Ureter (tissue), 1 donor: ENCODE results near the gene ANO2. TPM values are rescaled to one million over a fixed set of nuclear protein-coding genes. Genes with fewer than 3 reads are reported as not detected.
"Not testable (repeated sequence)": the region's sequence is repeated elsewhere in the genome, so short reads cannot be mapped to it uniquely, and the experiment has no call there.

Source experiments
- DNase-seq: peaks from one replicate; pipeline ENCODE4 v3.0.0-alpha.2; 2020; ENCODE audit warnings: low spot score
- total RNA-seq: library from RNA; stranded (reverse); gene quantifications from one replicate; pipeline ENCODE4 v1.2.4, GENCODE V29; 2023
- donor health status: DM: yes; HTN: yes; CAD: no.

The ANO2 gene
- total RNA-seq, 1 donor from 2014 or later, result 4.2 TPM

DNA sequence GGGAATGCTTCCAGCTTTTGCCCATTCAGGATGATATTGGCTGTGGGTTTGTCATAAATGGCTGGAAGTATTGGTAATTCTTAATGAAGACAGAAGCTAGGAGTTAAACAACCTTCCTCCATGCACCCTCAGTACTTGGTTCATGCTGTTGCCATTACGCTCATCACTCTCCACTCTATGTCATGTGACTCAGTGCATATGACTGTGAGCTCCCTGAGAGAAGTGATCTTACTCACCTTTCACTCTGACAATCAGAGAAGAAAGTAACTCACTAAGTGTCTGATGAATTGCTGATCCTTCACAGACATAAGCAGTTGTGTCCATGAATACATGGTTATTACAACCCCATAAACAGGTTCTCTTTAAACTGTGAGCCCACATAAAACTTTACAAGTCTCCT, 275.4 kb downstream of the ANO2 start:
- DNase-seq, result not testable (repeated sequence)

DNA sequence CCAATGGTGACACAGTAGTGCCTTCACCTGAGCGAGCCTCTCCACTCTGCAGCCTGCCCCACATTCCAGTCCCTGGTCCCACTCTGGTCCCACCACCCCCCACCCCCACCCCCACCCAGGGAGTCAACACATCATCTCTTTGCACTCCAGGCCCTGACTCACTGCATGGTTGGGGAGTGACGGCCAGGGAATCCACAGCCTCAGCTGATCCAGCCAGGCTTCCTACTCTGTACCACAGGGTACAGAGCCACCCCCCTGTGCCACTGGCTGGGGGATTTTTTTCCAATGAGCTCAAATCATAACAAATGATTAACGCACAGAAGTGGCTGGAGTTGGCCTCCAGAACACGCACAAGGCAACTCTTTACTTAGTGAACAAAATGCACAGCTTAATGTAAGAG, 279.4 kb downstream of the ANO2 start:
- no peak for DNase-seq

GRCh38 chr12:5661811-5662210, 283.2 kb downstream of the ANO2 start:
- no peak for DNase-seq

- no peak for DNase-seq
These were observed 284.8 kb downstream of the ANO2 start for GRCh38 chr12:5660238-5660637.

DNA sequence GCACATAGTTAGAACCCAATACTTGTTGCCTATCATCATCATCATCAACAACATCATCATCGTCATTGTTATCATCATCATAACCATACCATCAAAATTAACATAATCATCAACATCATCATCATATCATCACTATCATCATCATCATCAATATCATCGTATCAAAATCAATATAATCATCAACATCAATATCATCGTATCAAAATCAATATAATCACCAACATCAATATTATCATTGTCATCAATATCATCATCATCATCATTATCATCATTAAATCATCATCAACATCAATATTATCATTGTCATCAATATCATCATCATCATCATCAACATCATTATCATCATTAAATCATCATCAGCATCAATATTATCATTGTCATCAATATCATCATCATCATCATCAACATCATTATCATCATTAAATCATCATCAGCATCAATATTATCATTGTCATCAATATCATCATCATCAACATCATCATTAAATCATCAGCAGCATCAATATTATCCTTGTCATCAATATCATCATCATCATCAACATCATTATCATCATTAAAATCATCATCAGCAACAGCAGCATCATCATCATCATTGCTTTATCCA, 286.6 kb downstream of the ANO2 start:
- DNase-seq, result not testable (repeated sequence)

DNA sequence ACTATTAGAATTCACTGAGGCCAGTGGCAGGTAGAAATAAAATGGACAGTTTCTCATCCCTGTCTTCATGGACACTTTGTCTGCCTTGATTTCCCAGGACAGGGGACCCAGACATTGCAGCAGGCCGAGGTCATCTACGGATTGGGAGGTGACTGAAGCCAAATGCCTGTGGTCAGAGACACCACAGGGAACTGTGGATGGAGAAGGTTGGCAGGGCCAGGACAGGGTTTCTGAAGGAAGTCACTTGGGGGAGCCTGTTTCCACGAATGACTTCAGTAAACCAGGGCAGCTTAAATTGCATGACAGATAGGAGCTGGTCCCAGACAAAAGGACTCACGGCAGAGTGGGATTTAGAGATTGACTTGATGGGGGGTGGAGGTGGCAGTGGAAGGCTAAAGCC, 288.2 kb downstream of the ANO2 start:
- DNase-seq, result no peak

- no peak for DNase-seq
These were observed 289.9 kb downstream of the ANO2 start for GRCh38 chr12:5655120-5655519.

GRCh38 chr12:5654019-5654418, 291.0 kb downstream of the ANO2 start:
- DNase-seq, result no peak

- DNase-seq, result no peak
These were observed 294.1 kb downstream of the ANO2 start for GRCh38 chr12:5650829-5651461.

GRCh38 chr12:5650281-5650680, 294.8 kb downstream of the ANO2 start:
- DNase-seq, result no peak

- no peak for DNase-seq
These were observed 296.2 kb downstream of the ANO2 start for GRCh38 chr12:5648692-5649359.

DNA sequence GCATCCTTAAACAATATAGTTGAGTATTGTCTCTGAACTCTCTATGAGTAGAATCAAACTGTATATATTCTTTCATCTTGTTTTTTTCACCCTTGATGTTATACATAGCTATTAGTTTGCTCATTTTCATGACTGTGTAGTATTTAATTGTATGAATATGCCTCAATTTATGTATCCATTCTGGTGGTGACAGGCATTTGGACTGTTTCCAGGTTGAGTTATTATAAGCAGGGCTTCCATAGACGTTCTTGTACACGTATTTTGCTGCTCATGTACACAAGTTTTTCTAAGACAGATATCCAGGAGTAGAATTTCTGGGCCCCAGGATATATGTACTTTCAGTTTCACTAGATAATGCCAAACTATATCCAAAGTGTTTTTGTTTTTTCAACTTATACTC, 301.8 kb downstream of the ANO2 start:
- DNase-seq, result no peak

DNA sequence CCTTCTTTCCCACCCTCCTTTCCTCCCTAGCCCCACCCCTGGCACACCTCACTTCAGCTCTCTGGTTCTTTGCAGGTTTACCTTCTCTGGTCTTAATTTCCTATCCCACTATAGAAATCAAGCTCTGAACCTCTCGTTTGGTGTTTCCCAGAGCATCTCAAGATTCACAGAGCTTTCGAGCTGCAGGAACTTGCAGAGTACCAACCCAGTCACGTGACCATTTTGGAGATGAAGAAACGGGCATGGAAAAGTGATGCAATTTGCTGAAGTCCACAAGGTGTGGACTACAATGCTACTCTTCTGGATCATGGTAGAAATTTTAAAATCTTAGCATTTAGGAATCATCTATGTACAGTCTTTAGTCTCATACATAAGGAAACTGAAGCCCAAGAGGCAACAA, 307.4 kb downstream of the ANO2 start:
- DNase-seq, result no peak

DNA sequence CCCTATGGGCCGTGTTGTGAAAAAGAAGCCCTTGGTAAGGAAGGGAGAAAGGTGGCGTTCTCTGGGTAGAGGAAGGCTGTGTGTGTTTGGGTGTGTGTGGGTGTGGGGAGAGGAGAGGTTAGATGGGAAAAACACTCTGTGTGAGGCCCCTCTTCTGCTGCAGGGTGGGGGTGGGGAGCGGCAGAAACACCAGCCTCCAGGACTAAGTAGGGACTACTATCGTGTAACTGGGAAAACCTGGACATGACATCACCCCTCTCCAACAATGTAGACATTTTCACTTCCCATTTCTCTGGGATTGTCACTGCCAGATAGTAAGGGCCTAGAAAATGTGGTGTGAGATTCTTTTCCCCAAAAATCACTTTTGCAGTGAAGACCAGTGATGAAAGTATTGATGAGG, 308.2 kb downstream of the ANO2 start:
- DNase-seq, result no peak

GRCh38 chr12:5633106-5633505, 312.0 kb downstream of the ANO2 start:
- DNase-seq, result no peak

GRCh38 chr12:5632453-5632852, 312.6 kb downstream of the ANO2 start:
- DNase-seq, result no peak

DNA sequence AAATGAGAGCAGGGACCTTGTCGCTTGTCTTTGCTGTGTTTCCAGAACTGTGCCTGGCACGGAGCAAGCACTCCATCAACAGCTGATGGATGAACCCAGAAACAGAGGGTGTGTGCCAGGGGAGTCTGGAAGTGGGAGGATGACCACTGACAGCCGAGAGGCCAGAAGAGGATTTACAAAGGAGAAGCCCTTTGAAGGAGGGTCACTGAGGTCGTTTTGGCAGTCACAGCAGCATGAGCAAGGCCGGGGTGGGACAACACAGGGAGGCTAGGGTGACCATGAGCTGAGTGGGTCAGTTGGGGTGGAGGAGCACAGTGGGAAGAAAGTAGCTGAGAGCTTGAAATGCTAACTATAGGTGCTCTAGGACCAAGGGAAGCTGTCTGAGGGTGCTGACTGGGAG, 313.6 kb downstream of the ANO2 start:
- DNase-seq, result no peak

- no peak for DNase-seq
These were observed 314.3 kb downstream of the ANO2 start for GRCh38 chr12:5630726-5631125.

DNA sequence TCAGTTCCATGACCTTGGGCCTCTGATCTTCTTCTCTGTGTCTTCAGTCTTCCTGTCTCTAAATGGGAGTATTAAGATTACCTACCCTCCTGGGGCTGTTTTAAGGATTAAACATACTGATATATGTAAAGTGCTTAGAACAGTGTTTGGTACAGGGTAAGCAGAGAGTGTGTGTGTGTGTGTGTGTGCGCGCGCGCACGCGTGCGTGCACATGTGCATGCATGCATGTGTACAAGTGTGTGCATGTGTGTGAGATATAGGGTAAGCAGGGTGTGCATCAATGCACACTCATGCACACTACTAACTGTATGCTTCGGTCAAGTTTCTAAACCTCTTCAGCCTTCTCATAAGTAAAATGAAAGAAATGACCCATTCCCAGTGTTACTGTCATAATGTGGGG, 316.6 kb downstream of the ANO2 start:
- no peak for DNase-seq

DNA sequence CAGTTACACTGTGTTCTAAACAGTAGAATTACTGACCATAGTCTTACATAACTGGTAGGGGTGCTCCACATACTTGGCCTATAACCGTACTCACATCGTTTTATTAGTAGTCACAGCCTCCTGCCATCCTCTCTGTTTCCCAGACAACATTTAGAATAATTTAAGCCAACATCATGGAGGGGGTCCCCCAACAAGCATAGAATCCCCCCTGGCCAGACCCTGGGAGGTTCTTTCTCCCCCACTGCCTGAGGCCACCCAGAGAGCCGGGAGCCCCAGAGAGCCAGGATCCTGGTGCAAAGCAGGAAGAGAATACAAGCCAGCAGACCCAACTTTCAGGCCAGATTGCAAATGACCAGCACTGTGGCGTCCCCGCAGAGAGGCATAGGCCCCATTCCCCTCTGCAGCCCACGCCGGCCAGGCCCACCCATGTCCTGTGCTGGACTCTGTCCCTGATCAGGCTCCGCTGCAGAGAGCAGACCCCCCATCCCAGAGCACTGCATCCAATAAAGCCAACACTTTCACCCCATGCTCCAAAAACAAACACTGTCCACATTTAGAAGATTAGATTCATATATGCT, 317.9 kb downstream of the ANO2 start:
- DNase-seq, result no peak

DNA sequence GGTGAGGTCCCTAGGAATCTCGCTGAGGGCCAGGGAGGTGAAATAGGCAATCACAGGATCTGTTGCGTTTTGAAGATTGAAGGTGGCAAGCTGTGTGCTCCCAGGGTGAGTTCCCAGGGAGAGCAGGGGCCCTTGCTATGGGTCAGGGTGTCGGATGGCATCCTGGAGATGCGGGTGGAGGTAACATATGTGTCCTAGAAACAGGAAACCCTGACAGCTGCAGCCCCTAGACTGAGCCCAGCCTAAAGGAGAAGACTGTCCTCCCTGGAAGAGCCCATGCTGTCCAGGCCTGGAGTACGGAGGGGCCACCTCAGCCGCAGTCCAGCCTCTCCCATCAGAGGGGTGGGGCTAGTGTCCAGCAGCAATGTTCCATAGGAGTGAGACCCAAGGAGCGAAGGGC, 318.9 kb downstream of the ANO2 start:
- DNase-seq, result no peak

DNA sequence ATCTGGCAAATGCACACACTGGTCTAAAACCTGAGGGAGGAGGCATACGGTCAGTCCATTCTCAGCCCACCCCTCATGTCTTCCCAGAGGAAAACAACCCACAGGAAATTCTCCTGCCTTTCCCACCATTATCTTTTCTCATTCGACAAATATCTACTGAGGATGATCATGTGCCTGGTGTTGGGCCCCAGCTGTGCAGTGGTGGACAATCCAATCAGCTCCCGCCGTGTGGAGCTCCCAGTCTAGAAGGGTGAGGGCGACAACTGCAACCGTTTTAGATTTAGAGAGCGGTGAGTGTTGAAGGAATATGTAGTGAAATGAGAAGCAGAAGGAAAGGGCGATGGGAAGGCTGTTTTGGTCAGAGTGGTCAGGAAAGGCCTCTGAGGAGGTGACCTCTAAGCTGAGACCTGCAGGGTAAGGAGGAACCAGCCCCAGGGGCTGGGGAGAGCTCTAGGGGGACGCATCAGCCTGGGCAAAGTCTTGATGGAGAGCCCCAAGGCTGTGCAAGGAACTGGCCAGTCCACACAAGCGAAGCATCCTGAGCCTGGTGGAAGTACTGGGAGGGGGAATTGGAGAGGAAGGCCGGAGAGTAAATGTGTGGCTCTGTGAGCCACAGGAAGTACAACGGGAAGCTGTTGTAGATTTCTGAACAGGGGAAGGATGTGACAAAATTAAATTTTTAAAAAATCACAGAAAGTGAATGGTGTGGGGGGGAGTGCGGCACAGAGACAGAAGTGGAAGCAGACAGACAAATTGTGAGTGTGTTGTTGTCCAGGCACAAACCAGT, 320.4 kb downstream of the ANO2 start:
- no peak for DNase-seq
